IMR-90 (cell line): ENCODE results near the gene PLGRKT. TPM values are rescaled to one million over a fixed set of nuclear protein-coding genes. Genes with fewer than 3 reads are reported as not detected.

ENCODE experiments used
- ATAC-seq: fragments of 200-7000 bp; cut with Tn5 transposase; 2 replicates; pipeline ENCODE4 v1.9.1; 2020; ENCODE audit warnings: low read depth, mild to moderate bottlenecking, moderate library complexity
- BruUV-seq: library from RNA; stranded (reverse); fragments of 400-500 nt; replicated peaks from 2 replicates; lab custom pipeline; 2021; lab: Mats Ljungman, UMichigan
- CTCF ChIA-PET: fragments of 300-600 bp; formaldehyde crosslinking; extraction: SDS; loops from one replicate; lab custom pipeline; 2021; ENCODE audit warnings: antibody characterized with exemption; lab: Yijun Ruan, JAX
- POLR2A ChIA-PET: fragments of 300-600 bp; sonication (Branson Sonifier 250); formaldehyde crosslinking; loops from one replicate; lab custom pipeline; 2022; ENCODE audit warnings: antibody characterized with exemption; ENCODE audit not compliant: unreplicated experiment; lab: Charles Lee
- DNase-seq: peaks from one replicate; pipeline ENCODE4 v3.0.0; 2013
- H2AFZ ChIP-seq: replicated peaks from 2 replicates; pipeline ENCODE3; 2013; ENCODE audit warnings: low read length, mild to moderate bottlenecking; ENCODE audit not compliant: poor library complexity
- H2AK5ac ChIP-seq: 2 replicates; pipeline ENCODE4 v1.6.1; 2013; ENCODE audit warnings: low read depth, low read length, inconsistent platforms
- H2AK9ac ChIP-seq: replicated peaks from 2 replicates; pipeline ENCODE3; 2013; ENCODE audit warnings: mild to moderate bottlenecking, low read depth, low read length, moderate library complexity; ENCODE audit not compliant: poor library complexity
- H2BK120ac ChIP-seq: 2 replicates; pipeline ENCODE4 v1.6.1; 2013; ENCODE audit warnings: low read depth, low read length, inconsistent platforms
- H2BK15ac ChIP-seq: 3 replicates; pipeline ENCODE4 v1.6.1; 2013; ENCODE audit warnings: low read depth, low read length, inconsistent platforms
- H2BK20ac ChIP-seq: 2 replicates; pipeline ENCODE4 v1.6.1; 2013; ENCODE audit warnings: low read depth, mild to moderate bottlenecking, inconsistent platforms, low read length, moderate library complexity
- H2BK5ac ChIP-seq: 2 replicates; pipeline ENCODE4 v1.6.1; 2013; ENCODE audit warnings: mild to moderate bottlenecking, low read depth, low read length, inconsistent platforms; ENCODE audit not compliant: poor library complexity, severe bottlenecking
- H3K14ac ChIP-seq: replicated peaks from 2 replicates; pipeline ENCODE4 v1.6.1; 2013; ENCODE audit warnings: low read depth, low read length, inconsistent platforms
- H3K18ac ChIP-seq: 2 replicates; pipeline ENCODE4 v1.6.1; 2013; ENCODE audit warnings: low read depth, low read length, control low read depth
- H3K23ac ChIP-seq: 2 replicates; pipeline ENCODE4 v1.6.1; 2013; ENCODE audit warnings: low read depth, low read length, inconsistent platforms
- H3K27ac ChIP-seq: 2 replicates; pipeline ENCODE4 v1.5.1; 2013; ENCODE audit warnings: mild to moderate bottlenecking, control low read depth, low read length; ENCODE audit not compliant: insufficient read depth
- H3K27me3 ChIP-seq: 2 replicates; pipeline ENCODE4 v1.6.1; 2013; ENCODE audit warnings: low read length; ENCODE audit not compliant: control insufficient read depth, insufficient read depth
- H3K36me3 ChIP-seq: 2 replicates; pipeline ENCODE4 v1.6.1; 2013; ENCODE audit warnings: low read length, mixed read lengths; ENCODE audit not compliant: control insufficient read depth, insufficient read depth
- H3K4ac ChIP-seq: 2 replicates; pipeline ENCODE4 v1.6.1; 2013; ENCODE audit warnings: low read depth, low read length, inconsistent platforms
- H3K4me1 ChIP-seq: 2 replicates; pipeline ENCODE4 v1.6.1; 2013; ENCODE audit warnings: low read length, mixed read lengths; ENCODE audit not compliant: control insufficient read depth, insufficient read depth
- H3K4me2 ChIP-seq: 2 replicates; pipeline ENCODE4 v1.6.1; 2013; ENCODE audit warnings: low read depth, mild to moderate bottlenecking, control low read depth, low read length, moderate library complexity
- H3K4me3 ChIP-seq: 2 replicates; pipeline ENCODE4 v1.5.1; 2013; ENCODE audit warnings: low read depth, mild to moderate bottlenecking, control low read depth, low read length, moderate library complexity; ENCODE audit not compliant: insufficient read depth
- H3K56ac ChIP-seq: 2 replicates; pipeline ENCODE4 v1.6.1; 2013; ENCODE audit warnings: low read length, inconsistent platforms; ENCODE audit not compliant: insufficient read depth; ENCODE audit errors: extremely low read depth
- H3K79me1 ChIP-seq, 2 experiments: 2 replicates each; pipeline ENCODE4 v1.6.1; 2013; ENCODE audit warnings: low read length in 2 of 2, inconsistent platforms in 1 of 2, low read depth in 1 of 2
- H3K9ac ChIP-seq: 2 replicates; pipeline ENCODE4 v1.6.1; 2013; ENCODE audit warnings: low read depth, low read length, control low read depth
- H3K9me1 ChIP-seq: 2 replicates; pipeline ENCODE4 v1.6.1; 2013; ENCODE audit warnings: low read length, inconsistent platforms; ENCODE audit not compliant: insufficient read depth
- H3K9me3 ChIP-seq: 2 replicates; pipeline ENCODE4 v1.6.1; 2013; ENCODE audit warnings: low read length; ENCODE audit not compliant: control insufficient read depth, insufficient read depth
- H4K20me1 ChIP-seq: 2 replicates; pipeline ENCODE4 v1.6.1; 2013; ENCODE audit warnings: low read length, inconsistent platforms; ENCODE audit not compliant: insufficient read depth
- H4K5ac ChIP-seq: 2 replicates; pipeline ENCODE4 v1.6.1; 2013; ENCODE audit warnings: mild to moderate bottlenecking, low read depth, low read length, control low read depth
- H4K8ac ChIP-seq, 2 experiments: 2 replicates each; pipeline ENCODE4 v1.6.1; 2013; ENCODE audit warnings: low read depth in 2 of 2, low read length in 2 of 2, control low read depth in 1 of 2, inconsistent platforms in 1 of 2
- H4K91ac ChIP-seq: 2 replicates; pipeline ENCODE4 v1.6.1; 2013; ENCODE audit warnings: low read depth, low read length, inconsistent platforms; ENCODE audit not compliant: insufficient read depth
- FOS ChIP-seq: fragments of 150-350 bp; IDR thresholded peaks from 2 replicates; pipeline ENCODE4 v1.6.1; 2016; ENCODE audit warnings: low read depth, low read length
- MAZ ChIP-seq: IDR thresholded peaks from 2 replicates; pipeline ENCODE4 v1.6.1; 2012; ENCODE audit warnings: low read depth, mild to moderate bottlenecking, low read length, improper control_type of control experiment, moderate library complexity, borderline replicate concordance
- POLR2A ChIP-seq: IDR thresholded peaks from 2 replicates; pipeline ENCODE4 v1.6.1; 2012; ENCODE audit warnings: mild to moderate bottlenecking, low read depth, low read length
- RAD21 ChIP-seq: IDR thresholded peaks from 2 replicates; pipeline ENCODE4 v1.6.1; 2012; ENCODE audit warnings: low read length, improper control_type of control experiment
- RFX5 ChIP-seq: IDR thresholded peaks from 2 replicates; pipeline ENCODE4 v1.8.0; 2012; ENCODE audit warnings: low read depth, mild to moderate bottlenecking, low read length, moderate library complexity
- USF2 ChIP-seq: fragments of 150-350 bp; IDR thresholded peaks from 2 replicates; pipeline ENCODE4 v1.6.1; 2017; ENCODE audit warnings: mild to moderate bottlenecking, antibody characterized with exemption, low read length, low read depth
- WGBS, 2 experiments: methylation state at CpG; one replicate each; pipeline versions ENCODE4 v1.1.5 to v1.1.7; 2013; ENCODE audit warnings: missing lambda C conversion rate in 2 of 2; ENCODE audit not compliant: insufficient read length in 1 of 2; ENCODE audit errors: extremely low coverage in 2 of 2; 5-methylcytosine and 5-hydroxymethylcytosine counted together
- dilution Hi-C: fragments of 300-500 bp; cut with HindIII; formaldehyde crosslinking; loops from one replicate; pipeline ENCODE4 v1.14.3; 2018; ENCODE audit warnings: low sequenced_read_pairs; ENCODE audit not compliant: unreplicated experiment
- in situ Hi-C: fragments of 300-500 bp; cut with MboI; formaldehyde crosslinking; loops from 3 replicates; pipeline ENCODE4 v1.14.3; 2019; ENCODE audit warnings: low sequenced_read_pairs, inconsistent platforms, mixed read lengths
- intact Hi-C: fragments of 100-400 bp; cut with micrococcal nuclease; formaldehyde crosslinking; loops from 2 replicates; pipeline ENCODE4 v1.10.0; 2022
- polyA plus RNA-seq, 3 experiments: library from polyadenylated mRNA; depleted of rRNA; stranded (reverse); fragments of >200 nt; gene quantifications; 2 replicates each; pipeline ENCODE4 v1.2.3, GENCODE V29; 2012; ENCODE audit warnings: low replicate concordance in 1 of 3
- total RNA-seq: library from RNA; depleted of rRNA; stranded (reverse); fragments of >200 nt; gene quantifications from 2 replicates; pipeline ENCODE4 v1.2.3, GENCODE V29; 2012

Gene PLGRKT
- total and polyA plus RNA-seq, 2 of the 4 experiments (the other 2 are of a cell fraction), result 10.8 to 12.7 TPM

DNA sequence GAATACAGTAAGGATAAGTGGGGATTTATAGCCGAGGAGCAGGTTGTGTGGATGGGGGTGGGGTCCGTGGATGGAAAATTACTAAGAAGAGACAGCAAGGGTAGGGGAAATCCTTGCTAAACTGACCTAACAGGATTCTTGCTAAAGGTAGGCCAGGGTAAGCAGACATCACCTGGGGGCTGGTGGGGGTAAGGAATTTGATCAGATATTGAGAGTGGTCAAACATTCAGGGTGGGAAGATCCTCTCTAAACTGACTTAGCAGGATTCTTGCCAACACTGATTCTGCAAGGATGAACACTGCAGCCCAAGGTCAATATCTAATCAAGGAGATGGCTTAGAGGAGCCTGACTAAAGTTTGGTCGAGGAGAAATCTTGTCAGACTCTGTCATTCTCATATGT is 2.7 kb upstream of the PLGRKT start:
- TF ChIP-seq FOS, result no peak
- TF ChIP-seq MAZ, result no peak
- TF ChIP-seq RAD21, result no peak
- no peak for TF ChIP-seq RFX5
- no peak for TF ChIP-seq POLR2A
- no peak for TF ChIP-seq USF2
- POLR2A ChIA-PET, result no interaction called here
- DNase-seq, result no peak
- Histone ChIP-seq H3K79me1 (peaks cover 0 to 20% of the 10 kb centered on the region in 2 experiments; a peak in 3 of 4 replicates), H3K18ac (no peak overlapping the region), H3K9ac (no peak overlapping the region), H2AFZ (no peak overlapping the region), H4K91ac (no peak overlapping the region), H3K4me3 (no peak overlapping the region), H3K14ac (no peak overlapping the region), H4K5ac (no peak overlapping the region), H3K4me2 (no peak overlapping the region), H2BK15ac (0 out of 3 replicates have a peak overlapping the region, but pooled peaks have one; percentile 0), H3K9me3 (no peaks in the 10 kb centered on the region), H3K56ac (no peak overlapping the region), H4K8ac (no peak overlapping the region), H3K23ac (no peak overlapping the region), H2AK5ac (no peak overlapping the region), H2BK5ac (no peak overlapping the region), H2BK120ac (no peak overlapping the region), H3K27me3 (no peaks in the 10 kb centered on the region), H2BK20ac (no peak overlapping the region), H3K9me1 (0 out of 2 replicates have a peak, but pooled peaks cover 8% of the 10 kb centered on the region), H3K27ac (no peak overlapping the region), H3K4ac (no peak overlapping the region), H2AK9ac (no peak overlapping the region), H3K36me3 (peaks cover 2% of the 10 kb centered on the region; the same call in 1 of the 2 replicates), H3K4me1 (peaks cover 5% of the 10 kb centered on the region), H4K20me1 (no peaks in the 10 kb centered on the region)
- no TSS peak for BruUV-seq
- in situ Hi-C loops (loop anchor here (5.0 to 25.0 kb wide), 2 partner anchors 253 to 678 kb away; partner anchors contain the start of gene INSL6), intact Hi-C loops (no loop called here), dilution Hi-C loops (no loop called here)
- ATAC-seq, result no peak
- CTCF ChIA-PET, result interaction anchor here (1.3 kb wide), 1 partner anchor 10 kb away, joined by 4 read pairs; the partner anchor contains the start of gene CD274
- no CpG with 5 or more reads among the region's 3 CpGs for WGBS, 2 experiments
